Gastrocnemius medialis (tissue), 4 donors: ENCODE results near the gene BRIP1. TPM values are rescaled to one million over a fixed set of nuclear protein-coding genes. Genes with fewer than 3 reads are reported as not detected.

Experiments used
- ATAC-seq, 2 donors: fragments of 150-250 bp; one replicate each; pipeline ENCODE4 v1.9.1; 2016
- DNase-seq, 2 donors: peaks; one replicate each; pipeline ENCODE4 v3.0.0-alpha.2; 2019
- H3K27ac ChIP-seq, 4 donors: fragments of 200-600 bp; sonication (generic); 1 replicate in 1 of 4; 2 replicates in 3 of 4; pipeline ENCODE4 v1.5.1; 2016 to 2018; ENCODE audit warnings: mild to moderate bottlenecking in 2 of 4, moderate library complexity in 1 of 4
- H3K27me3 ChIP-seq, 3 donors: fragments of 200-600 bp; sonication (generic) in 2 of 3; 1 replicate in 1 of 3; 2 replicates in 2 of 3; pipeline versions ENCODE4 v1.5.1 to v1.6.0; 2016 to 2019; ENCODE audit warnings: mild to moderate bottlenecking in 1 of 3, moderate library complexity in 1 of 3
- H3K36me3 ChIP-seq, 2 donors: fragments of 200-600 bp; sonication (generic) in 1 of 2; one replicate each; pipeline ENCODE4 v1.5.1; 2017 to 2018
- H3K4me1 ChIP-seq, 2 donors: fragments of 200-600 bp; sonication (generic) in 1 of 2; one replicate each; pipeline ENCODE4 v1.5.1; 2016 to 2017; ENCODE audit warnings: mild to moderate bottlenecking in 2 of 2
- H3K4me3 ChIP-seq, 4 donors: fragments of 200-600 bp; sonication (generic) in 3 of 4; 1 replicate in 1 of 4; 2 replicates in 3 of 4; pipeline ENCODE4 v1.5.1; 2016 to 2019; ENCODE audit warnings: mild to moderate bottlenecking in 2 of 4
- H3K9me3 ChIP-seq, 3 donors: fragments of 200-600 bp; sonication (generic) in 2 of 3; 1 replicate in 1 of 3; 2 replicates in 2 of 3; pipeline ENCODE4 v1.5.1; 2016 to 2019
- CTCF ChIP-seq, 5 experiments: fragments of 450-650 bp in 3 of 5; fragments of 200-600 bp in 2 of 5; sonication (generic) in 2 of 5; IDR thresholded peaks in 4 of 5; conservative IDR thresholded peaks in 1 of 5; 1 replicate in 4 of 5; 2 replicates in 1 of 5; pipeline ENCODE4 v1.5.1; 2016 to 2019; ENCODE audit warnings: antibody characterized with exemption in 5 of 5, mild to moderate bottlenecking in 3 of 5, moderate library complexity in 3 of 5
- POLR2A ChIP-seq, 2 donors: fragments of 450-650 bp; IDR thresholded peaks; one replicate each; pipeline ENCODE4 v1.6.1; 2017; ENCODE audit warnings: antibody characterized with exemption in 2 of 2, mild to moderate bottlenecking in 2 of 2, moderate library complexity in 2 of 2
- in situ Hi-C, 4 donors: fragments of 200-750 bp; cut with MboI; loops; one replicate each; pipeline versions ENCODE4 v1.15.0 to v1.8.0; 2017; ENCODE audit warnings: low sequenced_read_pairs in 4 of 4
- intact Hi-C: fragments of 100-400 bp; cut with DNase I; formaldehyde crosslinking; loops from one replicate; pipeline ENCODE4 v1.15.1; 2023; ENCODE audit warnings: low total_unique reads
- total RNA-seq, 4 donors: library from RNA; depleted of rRNA; stranded (reverse); fragments of >200 nt; gene quantifications; one replicate each; pipeline versions ENCODE4 v1.1.0 to v1.2.3, GENCODE V29; 2016

Gene BRIP1
- total RNA-seq, 4 donors from 2014 or later = 0.09 to 0.13 TPM; not detected in 2

- in situ Hi-C loops (no loop called here), intact Hi-C loops (no loop called here)
- Histone ChIP-seq H3K4me3 (no peak overlapping the region), H3K9me3 (no peaks in the 10 kb centered on the region), H3K4me1 (no peaks in the 10 kb centered on the region), H3K27me3 (no peaks in the 10 kb centered on the region), H3K27ac (no peak overlapping the region), H3K36me3 (no peaks in the 10 kb centered on the region)
- DNase-seq (no peak), ATAC-seq (no peak)
- no peak for TF ChIP-seq CTCF (IDR thresholded peaks at IDR 0.05 in 4 of 5, conservative IDR thresholded peaks at IDR 0.05 in 1 of 5)
- TF ChIP-seq POLR2A (IDR thresholded peaks at IDR 0.05) = no peak
Measured at GRCh38 chr17:61817452-61817851, 45.9 kb downstream of the BRIP1 start.

DNA sequence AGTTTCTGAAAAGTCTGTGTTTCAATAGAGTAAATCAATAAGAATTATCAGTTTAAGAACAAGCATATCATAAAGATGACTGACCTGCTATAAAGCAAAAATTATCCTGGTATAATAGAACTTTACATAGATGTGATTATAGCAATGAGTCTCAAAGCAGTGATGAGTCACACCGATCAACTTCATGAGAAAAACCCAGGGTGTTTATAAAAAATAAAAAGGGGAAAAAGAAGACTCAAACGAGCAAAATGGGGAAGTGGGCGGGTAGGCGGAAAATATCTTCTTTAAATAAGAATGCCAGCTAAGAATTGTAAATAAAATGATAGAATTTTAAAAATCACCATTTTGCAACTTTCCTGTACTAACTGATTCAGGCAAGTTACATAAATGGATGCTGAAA lies 46.8 kb downstream of the BRIP1 start:
- TF ChIP-seq CTCF (IDR thresholded peaks at IDR 0.05 in 4 of 5, conservative IDR thresholded peaks at IDR 0.05 in 1 of 5) = no peak
- TF ChIP-seq POLR2A (IDR thresholded peaks at IDR 0.05) = no peak
- H3K27me3 ChIP-seq = no peaks in the 10 kb centered on the region
- no peak overlapping the region for H3K4me3 ChIP-seq
- H3K27ac ChIP-seq = no peak overlapping the region
- no peak for ATAC-seq
- H3K9me3 ChIP-seq = no peaks in the 10 kb centered on the region
- in situ Hi-C loops (no loop called here), intact Hi-C loops (no loop called here)
- no peaks in the 10 kb centered on the region for H3K36me3 ChIP-seq
- H3K4me1 ChIP-seq = no peaks in the 10 kb centered on the region
- no peak for DNase-seq

DNA sequence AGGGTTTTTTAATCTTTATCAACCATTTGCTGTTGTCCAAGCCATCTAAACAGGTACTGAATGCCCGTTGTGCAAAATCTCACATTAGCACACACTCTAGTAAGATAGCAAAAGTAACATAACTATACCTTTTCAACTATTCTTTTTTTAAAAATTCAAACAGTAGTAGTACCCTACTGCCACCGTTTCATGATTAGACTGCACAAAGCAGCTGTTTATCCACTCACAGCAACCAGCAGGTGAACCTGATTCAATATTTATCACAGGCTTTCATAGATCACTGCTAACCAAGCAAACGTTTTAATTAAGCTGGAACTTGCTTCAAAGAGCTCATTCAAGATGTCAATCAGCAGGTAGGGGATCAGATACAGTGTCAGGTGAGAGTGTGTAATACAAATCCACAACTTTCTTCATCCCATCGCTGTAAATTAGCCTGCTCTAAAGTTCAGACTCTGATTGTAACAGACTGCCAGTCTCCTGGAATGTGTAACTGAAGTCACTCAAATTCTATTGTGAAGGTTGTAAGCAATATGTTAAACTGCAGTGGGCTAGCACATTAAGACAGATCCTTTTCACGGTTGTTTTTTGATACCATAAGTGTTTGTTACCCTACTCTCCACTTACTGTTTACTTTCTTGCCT lies 47.3 kb downstream of the BRIP1 start:
- TF ChIP-seq POLR2A (IDR thresholded peaks at IDR 0.05) (no peak), CTCF (IDR thresholded peaks at IDR 0.05 in 4 of 5, conservative IDR thresholded peaks at IDR 0.05 in 1 of 5) (no peak)
- ATAC-seq (no peak), DNase-seq (no peak)
- in situ Hi-C loops = no loop called here
- no peaks in the 10 kb centered on the region for H3K4me1 ChIP-seq
- no peak overlapping the region for H3K4me3 ChIP-seq
- H3K27me3 ChIP-seq = no peaks in the 10 kb centered on the region
- intact Hi-C loops = no loop called here
- no peak overlapping the region for H3K27ac ChIP-seq
- no peaks in the 10 kb centered on the region for H3K36me3 ChIP-seq
- no peaks in the 10 kb centered on the region for H3K9me3 ChIP-seq

DNA sequence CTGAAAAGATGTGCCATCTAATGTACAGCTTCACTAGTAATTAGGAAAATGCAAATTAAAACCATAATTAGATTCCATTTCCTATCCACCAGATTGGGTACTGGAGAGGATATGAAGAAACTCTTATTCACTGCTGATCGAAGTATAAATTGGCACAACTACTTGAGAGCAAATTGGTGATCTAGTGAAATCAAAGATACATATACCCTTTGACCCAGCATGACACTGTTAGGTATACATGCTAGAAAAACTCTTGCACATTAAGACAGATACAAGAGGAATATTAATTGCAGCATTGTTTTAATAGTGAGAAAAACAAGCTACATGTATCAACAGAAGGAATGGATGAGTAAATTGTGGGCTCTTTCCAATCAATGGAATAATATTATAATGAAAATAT lies 48.8 kb downstream of the BRIP1 start:
- no peaks in the 10 kb centered on the region for H3K36me3 ChIP-seq
- no peak overlapping the region for H3K4me3 ChIP-seq
- no peaks in the 10 kb centered on the region for H3K27me3 ChIP-seq
- intact Hi-C loops = no loop called here
- TF ChIP-seq POLR2A (IDR thresholded peaks at IDR 0.05) (no peak), CTCF (IDR thresholded peaks at IDR 0.05 in 4 of 5, conservative IDR thresholded peaks at IDR 0.05 in 1 of 5) (no peak)
- no peaks in the 10 kb centered on the region for H3K9me3 ChIP-seq
- ATAC-seq (no peak), DNase-seq (no peak)
- H3K27ac ChIP-seq = no peak overlapping the region
- peaks cover 0 to 7% of the 10 kb centered on the region in 2 donors for H3K4me1 ChIP-seq
- in situ Hi-C loops = no loop called here

DNA sequence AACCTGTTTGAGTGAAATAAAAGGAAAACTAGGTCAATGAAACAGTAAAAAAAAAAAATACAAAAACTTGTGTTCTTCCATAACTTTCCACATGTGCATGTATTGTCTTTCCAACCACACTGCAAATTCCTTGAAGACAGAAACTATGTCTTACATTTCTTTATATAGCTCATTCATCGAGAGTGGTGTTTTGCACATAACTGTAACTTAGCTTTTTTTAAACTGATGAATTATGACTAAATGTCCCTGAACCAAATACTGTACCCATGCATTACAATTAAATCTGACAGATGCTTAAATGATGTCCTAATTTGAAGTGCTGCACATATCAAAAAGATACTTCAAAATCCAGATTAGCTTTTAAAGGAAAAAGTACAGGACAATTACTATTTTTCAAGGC lies 50.1 kb downstream of the BRIP1 start:
- TF ChIP-seq POLR2A (IDR thresholded peaks at IDR 0.05) (no peak), CTCF (IDR thresholded peaks at IDR 0.05 in 4 of 5, conservative IDR thresholded peaks at IDR 0.05 in 1 of 5) (no peak)
- no peaks in the 10 kb centered on the region for H3K27me3 ChIP-seq
- intact Hi-C loops (no loop called here), in situ Hi-C loops (no loop called here)
- H3K27ac ChIP-seq = no peak overlapping the region
- H3K9me3 ChIP-seq = no peaks in the 10 kb centered on the region
- no peak for DNase-seq
- no peak for ATAC-seq
- peaks cover 0 to 8% of the 10 kb centered on the region in 2 donors for H3K4me1 ChIP-seq
- H3K4me3 ChIP-seq = no peak overlapping the region
- no peaks in the 10 kb centered on the region for H3K36me3 ChIP-seq
